ENCODE measurements around the gene TADA2B.

The TADA2B gene

GRCh38 chr4:7043284-7044136 is at the start of gene TADA2B:
TADA2B (plus strand) TSS chr4:7043372; CDS start chr4:7043580, 208 bp downstream.
- peak; percentile 22 for DNase-seq
- in situ Hi-C loops (cut with HindIII; ENCODE audit: low pct_ligation_motif_present, low pct_unique_long_range_greater_than_20kb, low sequenced_read_pairs) = no loop called here

GRCh38 chr4:6996481-6996880 is 46.7 kb upstream of the TADA2B start:
- no peak for DNase-seq
- in situ Hi-C loops (cut with HindIII; ENCODE audit: low pct_ligation_motif_present, low pct_unique_long_range_greater_than_20kb, low sequenced_read_pairs) = no loop called here

GRCh38 chr4:6999172-7000086 is 43.7 kb upstream of the TADA2B start:
- no peak for DNase-seq
- in situ Hi-C loops (cut with HindIII; ENCODE audit: low pct_ligation_motif_present, low pct_unique_long_range_greater_than_20kb, low sequenced_read_pairs) = no loop called here

GRCh38 chr4:7000421-7001176 is 42.6 kb upstream of the TADA2B start:
- DNase-seq = no peak
- in situ Hi-C loops (cut with HindIII; ENCODE audit: low pct_ligation_motif_present, low pct_unique_long_range_greater_than_20kb, low sequenced_read_pairs) = no loop called here

GRCh38 chr4:7001271-7001670 is 41.9 kb upstream of the TADA2B start:
- in situ Hi-C loops (cut with HindIII; ENCODE audit: low pct_ligation_motif_present, low pct_unique_long_range_greater_than_20kb, low sequenced_read_pairs) = no loop called here
- no peak for DNase-seq

GRCh38 chr4:7002336-7002735 is 40.8 kb upstream of the TADA2B start:
- in situ Hi-C loops (cut with HindIII; ENCODE audit: low pct_ligation_motif_present, low pct_unique_long_range_greater_than_20kb, low sequenced_read_pairs) = no loop called here
- no peak for DNase-seq

GRCh38 chr4:7003176-7003878 is 39.8 kb upstream of the TADA2B start:
- DNase-seq = no peak
- in situ Hi-C loops (cut with HindIII; ENCODE audit: low pct_ligation_motif_present, low pct_unique_long_range_greater_than_20kb, low sequenced_read_pairs) = no loop called here

- no peak for DNase-seq
- in situ Hi-C loops (cut with HindIII; ENCODE audit: low pct_ligation_motif_present, low pct_unique_long_range_greater_than_20kb, low sequenced_read_pairs) = no loop called here
Observed at GRCh38 chr4:7003879-7004240, 39.3 kb upstream of the TADA2B start.

GRCh38 chr4:7004331-7004730 is 38.8 kb upstream of the TADA2B start:
- in situ Hi-C loops (cut with HindIII; ENCODE audit: low pct_ligation_motif_present, low pct_unique_long_range_greater_than_20kb, low sequenced_read_pairs) = no loop called here
- DNase-seq = no peak

GRCh38 chr4:7005571-7005970 is 37.6 kb upstream of the TADA2B start:
- DNase-seq = no peak
- in situ Hi-C loops (cut with HindIII; ENCODE audit: low pct_ligation_motif_present, low pct_unique_long_range_greater_than_20kb, low sequenced_read_pairs) = no loop called here

GRCh38 chr4:7006411-7006810 is 36.8 kb upstream of the TADA2B start:
- in situ Hi-C loops (cut with HindIII; ENCODE audit: low pct_ligation_motif_present, low pct_unique_long_range_greater_than_20kb, low sequenced_read_pairs) = no loop called here
- no peak for DNase-seq

- no peak for DNase-seq
- in situ Hi-C loops (cut with HindIII; ENCODE audit: low pct_ligation_motif_present, low pct_unique_long_range_greater_than_20kb, low sequenced_read_pairs) = no loop called here
Observed at GRCh38 chr4:7007142-7007907, 35.8 kb upstream of the TADA2B start.

GRCh38 chr4:7007944-7008343 is 35.2 kb upstream of the TADA2B start:
- in situ Hi-C loops (cut with HindIII; ENCODE audit: low pct_ligation_motif_present, low pct_unique_long_range_greater_than_20kb, low sequenced_read_pairs) = no loop called here
- DNase-seq = no peak

GRCh38 chr4:7009564-7009963 is 33.6 kb upstream of the TADA2B start:
- DNase-seq = no peak
- in situ Hi-C loops (cut with HindIII; ENCODE audit: low pct_ligation_motif_present, low pct_unique_long_range_greater_than_20kb, low sequenced_read_pairs) = no loop called here

GRCh38 chr4:7013175-7013574 is 30.0 kb upstream of the TADA2B start:
- DNase-seq = no peak
- in situ Hi-C loops (cut with HindIII; ENCODE audit: low pct_ligation_motif_present, low pct_unique_long_range_greater_than_20kb, low sequenced_read_pairs) = no loop called here

GRCh38 chr4:7014815-7015214 is 28.4 kb upstream of the TADA2B start:
- DNase-seq = no peak
- in situ Hi-C loops (cut with HindIII; ENCODE audit: low pct_ligation_motif_present, low pct_unique_long_range_greater_than_20kb, low sequenced_read_pairs) = no loop called here

GRCh38 chr4:7015383-7016035 is 27.7 kb upstream of the TADA2B start:
- in situ Hi-C loops (cut with HindIII; ENCODE audit: low pct_ligation_motif_present, low pct_unique_long_range_greater_than_20kb, low sequenced_read_pairs) = no loop called here
- DNase-seq = peak; percentile 28

Data from ACHN (cell line).